BJ (cell line): ENCODE measurements around the gene CMTM8. TPM values are rescaled to one million over a fixed set of nuclear protein-coding genes. Genes with fewer than 3 reads are reported as not detected.

Source experiments
- CTCF ChIA-PET: fragments of 350-600 bp; formaldehyde crosslinking; extraction: SDS; loops from one replicate; lab custom pipeline; 2021; ENCODE audit warnings: antibody characterized with exemption, inconsistent platforms; lab: Yijun Ruan, JAX
- POLR2A ChIA-PET: fragments of 300-600 bp; sonication (Branson Sonifier 250); formaldehyde crosslinking; extraction: SDS; loops from one replicate; lab custom pipeline; 2021; ENCODE audit warnings: antibody characterized with exemption; lab: Charles Lee
- DNase-seq: peaks from one replicate; pipeline ENCODE4 v3.0.0-alpha.2; 2011; ENCODE audit warnings: low read depth
- H3K27me3 ChIP-seq: 2 replicates; pipeline ENCODE4 v1.6.0; 2011; ENCODE audit warnings: low read length; ENCODE audit not compliant: control insufficient read depth, insufficient read depth
- H3K36me3 ChIP-seq: 2 replicates; pipeline ENCODE4 v1.5.1; 2011; ENCODE audit warnings: low read length; ENCODE audit not compliant: control insufficient read depth, insufficient read depth
- H3K4me3 ChIP-seq: 2 replicates; pipeline ENCODE4 v1.5.1; 2011; ENCODE audit warnings: low read depth, mild to moderate bottlenecking, control low read depth, low read length
- CTCF ChIP-seq: IDR thresholded peaks from 2 replicates; pipeline ENCODE4 v1.5.1; 2011; ENCODE audit warnings: low read depth, mild to moderate bottlenecking, control low read depth, inconsistent platforms, low read length, moderate library complexity; ENCODE audit not compliant: insufficient read depth
- polyA plus RNA-seq: library from polyadenylated mRNA; depleted of rRNA; stranded (reverse); fragments of >200 nt; gene quantifications from 2 replicates; pipeline ENCODE4 v1.2.3, GENCODE V29; 2011

The CMTM8 gene
- polyA plus RNA-seq, 1 experiment = 0.39 TPM

GRCh38 chr3:32288819-32289218 is 50.3 kb downstream of the CMTM8 start:
- CTCF ChIA-PET = interaction anchor here (0.8 to 4.1 kb wide), 2 partner anchors 8 to 12 kb away, joined by 3 to 16 read pairs; no protein-coding TSS in a partner anchor
- DNase-seq = no peak
- Histone ChIP-seq H3K36me3 (no peaks in the 10 kb centered on the region), H3K4me3 (no peak overlapping the region), H3K27me3 (no peaks in the 10 kb centered on the region)
- POLR2A ChIA-PET = no interaction called here
- no peak for TF ChIP-seq CTCF

GRCh38 chr3:32290619-32291018 is 52.1 kb downstream of the CMTM8 start:
- no peak for TF ChIP-seq CTCF
- ChIA-PET POLR2A (no interaction called here), CTCF (no interaction called here)
- H3K27me3 ChIP-seq = no peaks in the 10 kb centered on the region
- no peaks in the 10 kb centered on the region for H3K36me3 ChIP-seq
- no peak overlapping the region for H3K4me3 ChIP-seq
- no peak for DNase-seq

- no peak for DNase-seq
- H3K36me3 ChIP-seq = no peaks in the 10 kb centered on the region
- ChIA-PET POLR2A (no interaction called here), CTCF (no interaction called here)
- no peak for TF ChIP-seq CTCF
- H3K27me3 ChIP-seq = no peaks in the 10 kb centered on the region
- H3K4me3 ChIP-seq = no peak overlapping the region
These were observed 53.8 kb downstream of the CMTM8 start for GRCh38 chr3:32292085-32292796.

- CTCF ChIA-PET = interaction anchor here (1.5 kb wide), 1 partner anchor 8 kb away, joined by 3 read pairs; no protein-coding TSS in a partner anchor
- TF ChIP-seq CTCF = no peak
These were observed 55.4 kb downstream of the CMTM8 start for GRCh38 chr3:32293903-32294302.

GRCh38 chr3:32296251-32297204 is 58.0 kb downstream of the CMTM8 start:
- Histone ChIP-seq H3K4me3 (no peak overlapping the region), H3K27me3 (no peaks in the 10 kb centered on the region), H3K36me3 (no peaks in the 10 kb centered on the region)
- DNase-seq = no peak
- CTCF ChIA-PET = interaction anchor here (1.1 to 2.7 kb wide), 18 partner anchors 8 to 366 kb away, joined by 3 to 16 read pairs (median 4); no protein-coding TSS in a partner anchor
- POLR2A ChIA-PET = no interaction called here
- TF ChIP-seq CTCF = peak; percentile 86

More at GRCh38 chr3:32293903-32294302, 55.4 kb downstream of the CMTM8 start:
- no peak overlapping the region for H3K4me3 ChIP-seq
- no peak for DNase-seq
- H3K27me3 ChIP-seq = no peaks in the 10 kb centered on the region
- H3K36me3 ChIP-seq = no peaks in the 10 kb centered on the region
- POLR2A ChIA-PET = no interaction called here
